Gastrocnemius medialis (tissue), 4 donors: ENCODE measurements around the gene FZD4.

Experiments used
- POLR2A ChIP-seq, 2 donors: fragments of 450-650 bp; IDR thresholded peaks; one replicate each; pipeline ENCODE4 v1.6.1; 2017; ENCODE audit warnings: antibody characterized with exemption in 2 of 2, mild to moderate bottlenecking in 2 of 2, moderate library complexity in 2 of 2
- TF ChIP-seq, protein P1 (sequence below), 5 experiments: fragments of 450-650 bp in 3 of 5; fragments of 200-600 bp in 2 of 5; sonication (generic) in 2 of 5; IDR thresholded peaks in 4 of 5; conservative IDR thresholded peaks in 1 of 5; 1 replicate in 4 of 5; 2 replicates in 1 of 5; pipeline ENCODE4 v1.5.1; 2016 to 2019; ENCODE audit warnings: antibody characterized with exemption in 5 of 5, mild to moderate bottlenecking in 3 of 5, moderate library complexity in 3 of 5

DNA sequence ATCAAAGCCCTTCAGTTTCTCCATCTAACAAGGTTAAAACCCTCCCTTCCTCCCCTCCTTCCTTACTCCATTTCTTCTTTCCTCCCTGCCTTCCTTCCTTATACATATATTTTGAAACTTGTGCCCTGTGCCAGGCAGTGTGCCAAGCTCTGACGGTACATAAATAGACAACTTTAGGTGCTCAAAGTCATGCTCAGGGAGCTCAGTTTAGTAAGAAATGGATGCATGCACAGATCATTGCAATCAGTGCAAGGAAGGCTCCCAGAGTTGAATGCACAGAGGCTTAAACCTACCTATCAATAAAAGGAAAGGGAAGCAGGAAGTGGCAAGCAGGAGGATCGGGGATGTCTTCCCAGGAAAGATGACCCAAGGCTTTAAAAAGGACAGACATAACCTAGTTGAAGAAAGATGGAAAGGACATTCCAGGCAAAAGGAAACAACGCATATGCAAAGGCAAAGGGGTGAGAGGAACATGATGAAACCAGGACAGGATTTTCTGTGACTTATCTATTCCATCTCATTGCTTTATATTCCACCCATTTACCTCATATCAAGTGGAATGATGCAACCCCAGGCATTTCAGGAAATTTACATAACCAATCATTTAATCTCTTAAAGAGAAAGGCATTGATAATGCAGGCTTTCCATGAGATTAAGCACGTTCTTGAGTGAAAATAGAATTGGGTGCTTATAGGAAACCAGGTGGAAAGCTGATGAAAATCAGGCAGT, 13.2 kb downstream of the FZD4 start:
- TF ChIP-seq, protein P1, sequence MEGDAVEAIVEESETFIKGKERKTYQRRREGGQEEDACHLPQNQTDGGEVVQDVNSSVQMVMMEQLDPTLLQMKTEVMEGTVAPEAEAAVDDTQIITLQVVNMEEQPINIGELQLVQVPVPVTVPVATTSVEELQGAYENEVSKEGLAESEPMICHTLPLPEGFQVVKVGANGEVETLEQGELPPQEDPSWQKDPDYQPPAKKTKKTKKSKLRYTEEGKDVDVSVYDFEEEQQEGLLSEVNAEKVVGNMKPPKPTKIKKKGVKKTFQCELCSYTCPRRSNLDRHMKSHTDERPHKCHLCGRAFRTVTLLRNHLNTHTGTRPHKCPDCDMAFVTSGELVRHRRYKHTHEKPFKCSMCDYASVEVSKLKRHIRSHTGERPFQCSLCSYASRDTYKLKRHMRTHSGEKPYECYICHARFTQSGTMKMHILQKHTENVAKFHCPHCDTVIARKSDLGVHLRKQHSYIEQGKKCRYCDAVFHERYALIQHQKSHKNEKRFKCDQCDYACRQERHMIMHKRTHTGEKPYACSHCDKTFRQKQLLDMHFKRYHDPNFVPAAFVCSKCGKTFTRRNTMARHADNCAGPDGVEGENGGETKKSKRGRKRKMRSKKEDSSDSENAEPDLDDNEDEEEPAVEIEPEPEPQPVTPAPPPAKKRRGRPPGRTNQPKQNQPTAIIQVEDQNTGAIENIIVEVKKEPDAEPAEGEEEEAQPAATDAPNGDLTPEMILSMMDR (IDR thresholded peaks at IDR 0.05 in 4 of 5, conservative IDR thresholded peaks at IDR 0.05 in 1 of 5): no peak
- no peak for TF ChIP-seq POLR2A (IDR thresholded peaks at IDR 0.05)
